OCI-LY3 (cell line): ENCODE data around the gene OR52A5.

Source experiments
- CTCF ChIP-seq: fragments of 200-600, 300-600 bp; sonication (generic); IDR thresholded peaks from 2 replicates; pipeline ENCODE4 v1.5.1; 2014; ENCODE audit warnings: antibody characterized with exemption, low read length, low read depth
- EZH2phosphoT487 ChIP-seq: fragments of 200-600 bp; shearing (Covaris generic); IDR thresholded peaks from 2 replicates; pipeline ENCODE4 v1.6.1; 2018; ENCODE audit warnings: antibody characterized with exemption, mixed run types, low read depth

GRCh38 chr11:5096011-5096410 is 42.1 kb downstream of the OR52A5 start:
- TF ChIP-seq CTCF (no peak), EZH2phosphoT487 (no peak)
